ENCODE data around the gene AOPEP.

Gene AOPEP

GRCh38 chr9:94975480-94975879 lies 249.0 kb downstream of the AOPEP start:
- no peak for DNase-seq

- no peak for DNase-seq
Observed at GRCh38 chr9:94976077-94976476, 249.6 kb downstream of the AOPEP start.

DNA sequence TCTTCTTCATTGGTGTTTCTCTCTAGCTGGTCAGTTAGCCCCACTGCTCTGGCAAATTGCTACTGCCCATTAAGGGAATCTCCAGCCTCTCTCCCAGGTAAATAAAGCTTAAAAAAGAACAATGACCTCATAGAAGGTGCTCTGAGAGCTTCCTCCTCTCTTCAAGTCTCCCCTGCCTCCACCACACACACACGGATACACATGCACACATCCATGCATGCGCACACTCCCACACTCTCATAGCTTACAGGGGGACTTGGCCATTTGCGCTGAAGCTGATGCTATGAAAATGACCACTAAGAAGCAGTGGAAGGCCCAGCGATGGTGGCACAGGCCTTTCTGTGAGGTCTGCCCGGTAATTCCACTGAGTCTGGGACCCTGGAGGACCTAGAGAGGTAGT lies 250.9 kb downstream of the AOPEP start:
- no peak for DNase-seq

- no peak for DNase-seq
Observed at GRCh38 chr9:94979904-94980507, 253.5 kb downstream of the AOPEP start.

DNA sequence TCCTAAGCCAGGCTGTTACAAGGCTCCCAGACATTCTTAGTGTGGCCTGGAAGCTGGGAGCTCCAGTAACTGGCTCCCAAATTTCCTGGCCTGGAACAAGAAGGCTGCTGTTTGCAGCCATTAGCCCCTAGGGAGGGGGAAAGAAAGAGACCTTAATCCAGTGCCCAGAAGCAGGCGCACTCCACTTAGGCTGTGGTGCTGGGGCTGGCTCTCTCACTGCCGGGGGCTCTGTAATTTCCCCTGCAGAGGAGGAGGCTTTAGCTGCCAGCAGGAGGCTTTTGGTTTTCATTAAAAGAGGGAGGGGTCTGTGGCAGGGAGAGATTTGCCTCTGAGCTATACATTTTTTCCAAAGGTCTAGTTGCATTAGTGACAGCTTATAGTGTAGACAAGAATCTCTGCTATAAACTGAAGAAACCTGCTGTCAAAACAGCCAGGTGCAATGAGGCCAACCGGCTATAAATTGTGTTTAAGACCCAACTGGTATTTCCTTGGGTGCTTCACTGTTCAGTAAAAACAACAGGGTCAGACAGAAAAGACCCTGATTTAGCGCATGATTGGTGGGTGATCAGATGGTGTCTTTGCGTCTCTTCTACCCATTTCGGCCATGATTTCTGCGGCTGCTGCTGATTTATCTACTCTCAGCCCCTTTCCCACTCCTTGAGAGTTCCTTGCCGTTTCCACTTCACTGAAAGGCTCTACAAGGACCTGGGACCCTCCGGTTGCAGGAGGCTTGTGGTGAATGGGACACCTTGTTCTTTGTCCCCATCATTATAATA lies 254.6 kb downstream of the AOPEP start:
- no peak for DNase-seq

GRCh38 chr9:94981723-94982090 lies 255.2 kb downstream of the AOPEP start:
- DNase-seq, result no peak

GRCh38 chr9:94982211-94982610 lies 255.7 kb downstream of the AOPEP start:
- no peak for DNase-seq

DNA sequence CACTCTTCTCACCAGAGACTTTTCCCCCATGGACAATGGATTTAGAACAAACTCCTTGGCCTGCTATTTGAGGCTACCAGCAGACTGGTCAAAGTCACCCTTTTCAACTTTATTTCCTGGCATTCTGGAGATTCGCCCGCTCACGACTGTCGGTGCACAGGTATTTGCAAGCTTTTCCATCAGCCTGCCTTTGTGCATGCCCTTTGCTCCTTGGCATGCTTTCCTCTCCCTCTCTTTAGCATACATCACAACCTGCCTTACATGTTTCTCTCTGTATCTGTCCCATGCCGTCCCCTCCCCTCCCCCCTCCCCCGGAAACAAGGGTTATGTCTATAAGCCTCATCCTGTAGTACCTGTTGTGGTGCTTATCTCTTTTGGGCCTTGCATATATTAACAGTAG lies 257.1 kb downstream of the AOPEP start:
- DNase-seq, result no peak

DNA sequence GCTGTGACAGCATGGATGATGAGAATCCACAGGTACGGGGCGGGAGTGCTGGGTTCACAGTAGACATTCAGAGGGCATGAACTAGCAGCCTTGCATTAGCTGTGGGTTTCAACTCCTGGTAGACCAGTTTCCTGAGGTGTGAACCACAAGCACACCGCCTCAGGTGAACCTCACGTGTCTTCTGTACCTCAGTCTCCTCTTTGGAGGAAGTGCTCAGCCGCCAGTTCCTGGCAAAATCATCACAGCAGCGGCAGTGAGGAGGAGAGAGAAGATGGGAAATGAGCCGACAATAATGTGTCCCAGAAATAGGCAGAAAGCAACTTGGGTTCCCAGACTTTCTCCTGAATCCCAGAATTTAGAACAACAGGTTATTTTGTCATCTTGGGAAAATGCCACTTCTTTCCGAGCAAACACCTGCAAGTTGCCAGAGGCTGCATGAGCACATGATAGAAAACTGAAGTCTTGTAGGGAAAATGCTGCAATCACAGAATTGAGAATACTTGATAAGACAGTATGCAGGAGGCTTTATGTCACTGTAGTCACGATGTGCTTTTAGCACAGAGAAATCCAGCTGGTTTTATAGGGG lies 258.5 kb downstream of the AOPEP start:
- DNase-seq, result no peak

- DNase-seq, result no peak
Observed at GRCh38 chr9:94985649-94986048, 259.1 kb downstream of the AOPEP start.

- no peak for DNase-seq
Observed at GRCh38 chr9:94987731-94988130, 261.2 kb downstream of the AOPEP start.

DNA sequence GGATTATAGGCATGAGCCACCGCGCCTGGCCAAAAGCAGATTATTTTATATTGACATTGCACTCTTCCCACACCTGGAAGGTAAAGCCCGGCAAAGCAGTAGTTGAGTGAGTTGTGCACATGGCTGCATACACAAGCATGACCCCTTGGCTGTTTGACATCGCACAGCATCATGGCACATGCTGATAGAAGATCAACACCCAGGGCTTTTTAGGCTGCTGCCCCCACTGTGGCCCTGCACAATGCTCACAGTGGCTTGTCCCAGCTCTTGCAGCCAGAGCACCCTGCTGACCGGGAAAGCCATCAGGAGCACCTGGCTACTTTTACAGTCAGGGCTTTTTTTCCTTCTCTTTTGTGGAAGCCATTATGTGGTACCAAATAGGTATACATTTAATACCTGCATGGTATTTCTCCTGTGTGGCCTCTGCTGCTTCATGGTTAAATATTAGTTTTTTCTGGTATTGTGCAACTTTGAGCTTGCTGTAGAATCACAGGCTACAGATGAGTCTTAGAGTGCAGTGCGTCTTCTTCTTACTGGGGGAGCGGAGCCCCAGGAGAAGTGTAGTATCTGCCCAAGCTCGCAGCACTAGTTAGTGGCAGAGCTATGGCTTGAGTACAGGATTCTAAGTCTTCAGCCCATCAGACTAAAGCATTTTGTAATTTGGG lies 264.5 kb downstream of the AOPEP start:
- DNase-seq, result no peak

DNA sequence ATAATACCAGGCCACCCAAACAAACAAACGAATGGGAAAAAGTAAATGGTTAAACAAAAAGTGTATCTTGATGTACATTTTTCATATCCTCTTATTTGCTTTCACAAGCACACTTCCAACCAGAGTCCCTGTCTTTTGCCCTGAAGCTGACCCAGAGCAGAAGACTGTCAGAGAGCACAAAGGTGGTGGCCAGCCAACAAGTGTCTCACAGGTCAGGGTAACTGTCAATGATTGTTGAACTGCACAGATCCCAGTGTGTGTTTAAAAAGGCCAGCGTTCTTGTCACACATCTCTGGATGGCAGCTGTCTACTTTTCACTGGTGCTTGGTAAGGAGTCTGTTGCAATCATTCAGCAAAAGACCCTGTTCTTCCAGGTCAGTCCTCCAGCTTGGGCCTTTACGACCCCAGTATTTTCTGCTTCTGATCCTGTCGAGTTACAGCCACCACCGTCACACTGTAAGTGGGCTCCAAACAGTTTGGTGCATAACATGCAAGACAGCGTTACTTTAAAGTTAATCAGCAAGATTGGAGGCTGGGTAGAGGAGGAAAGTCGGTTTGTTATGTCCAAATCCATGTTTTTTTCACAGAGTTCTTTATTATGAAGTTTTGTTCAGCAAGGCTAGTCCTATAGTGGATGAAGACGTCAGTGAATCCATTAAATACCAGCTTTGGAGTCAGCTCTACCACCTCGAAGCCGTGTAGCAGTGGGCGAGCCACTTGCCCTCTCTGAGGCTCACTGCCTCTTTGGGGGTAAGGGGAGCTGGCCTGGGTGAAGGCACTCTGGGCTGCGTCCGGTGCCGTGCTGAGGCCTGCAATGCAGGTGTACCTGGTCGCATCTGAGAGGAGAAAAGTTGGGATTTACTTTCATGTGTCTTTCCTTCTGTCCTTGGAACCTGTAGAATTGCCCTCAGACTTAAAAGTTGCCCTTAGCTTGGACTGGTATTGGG lies 265.7 kb downstream of the AOPEP start:
- no peak for DNase-seq

DNA sequence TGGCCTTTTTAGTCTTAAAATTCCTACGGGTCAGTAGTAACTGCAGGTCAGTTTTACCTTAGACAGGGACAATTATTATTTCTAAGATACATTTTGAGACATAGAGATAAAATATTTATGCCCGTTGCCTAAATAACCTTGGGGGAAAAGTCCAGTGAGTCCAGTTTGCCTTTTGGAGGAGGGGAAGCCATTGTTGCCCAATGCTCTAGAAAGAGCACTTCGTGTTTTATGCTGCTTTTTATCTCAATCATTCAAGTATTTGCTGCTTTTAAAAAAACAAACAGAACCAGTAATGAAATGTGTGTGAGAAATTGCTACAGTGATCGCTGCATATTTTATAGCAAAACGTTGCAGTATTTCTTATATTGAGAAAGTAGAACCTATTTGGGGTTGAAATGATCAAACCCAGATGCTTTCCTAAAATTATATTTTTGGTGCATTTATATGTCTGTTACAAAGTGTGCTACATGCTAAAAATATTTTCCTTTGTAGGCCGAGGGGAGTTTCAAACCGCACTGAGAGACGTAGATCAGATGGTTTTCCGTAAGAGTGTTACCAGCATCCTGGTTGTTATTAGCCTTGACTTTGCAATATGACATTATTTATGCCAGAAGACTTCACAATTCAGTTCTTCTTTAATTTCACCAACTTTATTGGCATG lies 266.8 kb downstream of the AOPEP start:
- DNase-seq, result no peak

DNA sequence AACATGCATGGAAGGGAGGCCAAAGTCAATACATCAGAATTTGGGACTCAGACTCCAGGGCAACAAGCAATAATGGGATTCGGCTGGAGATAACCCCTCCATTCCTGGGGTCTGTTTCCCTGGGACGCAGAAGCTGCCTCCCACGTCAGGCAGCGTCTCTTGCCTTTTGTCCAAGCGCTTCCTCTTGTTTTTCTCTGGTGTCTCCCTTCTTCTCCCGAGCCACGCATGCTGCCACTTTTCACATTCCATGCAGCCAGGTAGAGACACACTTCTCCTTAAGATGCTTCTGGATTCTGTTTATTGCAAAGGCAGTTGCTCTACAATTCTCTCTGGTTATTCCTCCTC lies 267.3 kb downstream of the AOPEP start:
- no peak for DNase-seq

- no peak for DNase-seq
Observed at GRCh38 chr9:94995048-94995693, 268.7 kb downstream of the AOPEP start.

- DNase-seq, result no peak
Observed at GRCh38 chr9:94996641-94997040, 270.1 kb downstream of the AOPEP start.

GRCh38 chr9:94997727-94998126 lies 271.2 kb downstream of the AOPEP start:
- DNase-seq, result no peak

DNA sequence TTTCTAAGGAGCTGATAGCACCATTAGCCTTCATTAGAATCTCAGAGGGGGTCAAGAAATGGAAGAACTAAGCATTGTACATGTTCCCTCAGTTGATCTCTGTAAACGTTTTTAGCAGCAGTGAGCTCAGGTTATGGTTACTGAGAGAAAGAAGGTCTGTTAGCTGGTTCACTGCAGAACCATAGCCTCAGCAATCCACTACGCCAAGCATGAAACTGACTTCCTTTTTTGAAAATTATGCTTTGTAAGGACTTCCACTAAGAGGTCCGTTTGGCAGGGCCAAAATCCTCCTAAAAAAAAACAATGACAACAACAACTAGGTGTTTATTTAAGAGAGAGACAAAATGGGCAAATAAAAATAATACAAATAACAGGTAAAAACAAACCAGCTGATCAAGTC lies 273.3 kb downstream of the AOPEP start:
- no peak for DNase-seq

DNA sequence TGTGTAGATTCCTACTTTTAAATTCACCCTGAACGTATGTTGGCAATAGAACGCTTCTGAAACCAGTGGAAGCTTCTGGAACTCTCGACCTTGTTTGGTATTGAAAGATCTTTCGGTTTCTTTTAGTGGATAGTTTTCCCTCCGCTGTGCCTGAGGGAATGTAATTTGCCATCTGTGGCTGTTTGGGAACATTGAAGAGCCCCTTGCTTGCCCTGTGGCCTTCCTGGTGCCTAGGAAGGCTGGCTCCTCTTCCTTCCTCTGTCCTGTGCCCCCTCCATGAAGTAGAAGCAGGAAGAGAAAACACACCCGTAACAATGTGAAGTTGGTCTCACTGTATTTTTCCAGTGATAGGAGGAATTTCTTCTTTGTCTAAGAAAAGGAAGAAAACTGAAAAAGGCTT lies 274.3 kb downstream of the AOPEP start:
- no peak for DNase-seq

GRCh38 chr9:95001720-95002119 lies 275.2 kb downstream of the AOPEP start:
- no peak for DNase-seq
